Liver (tissue), 3 donors: ENCODE results near the gene B4GALNT2.

Experiments used
- EGR1 ChIP-seq, 2 donors: IDR thresholded peaks; 2 replicates each; pipeline ENCODE4 v1.6.1; 2016 to 2018; ENCODE audit warnings: antibody characterized with exemption in 2 of 2, low read depth in 2 of 2
- RAD21 ChIP-seq, 2 donors: IDR thresholded peaks; 2 replicates each; pipeline ENCODE4 v1.6.1; 2016; ENCODE audit warnings: antibody characterized with exemption in 2 of 2, mild to moderate bottlenecking in 2 of 2
- REST ChIP-seq: IDR thresholded peaks from 2 replicates; pipeline ENCODE4 v1.6.1; 2016; ENCODE audit warnings: antibody characterized with exemption, mild to moderate bottlenecking
- YY1 ChIP-seq: IDR thresholded peaks from 2 replicates; pipeline ENCODE4 v1.6.1; 2016; ENCODE audit warnings: antibody characterized with exemption, mild to moderate bottlenecking
- TF ChIP-seq, protein P1 (sequence below): fragments of 150-350 bp; IDR thresholded peaks from 2 replicates; pipeline ENCODE4 v1.5.1; 2017; ENCODE audit warnings: improper control_type of control experiment, low read depth, low read length; ENCODE audit not compliant: missing input control
- TF ChIP-seq, protein P2 (sequence below): IDR thresholded peaks from 2 replicates; pipeline ENCODE4 v1.6.1; 2016; ENCODE audit warnings: antibody characterized with exemption
- donor health status: healthy.
- donor health status: healthy.

DNA sequence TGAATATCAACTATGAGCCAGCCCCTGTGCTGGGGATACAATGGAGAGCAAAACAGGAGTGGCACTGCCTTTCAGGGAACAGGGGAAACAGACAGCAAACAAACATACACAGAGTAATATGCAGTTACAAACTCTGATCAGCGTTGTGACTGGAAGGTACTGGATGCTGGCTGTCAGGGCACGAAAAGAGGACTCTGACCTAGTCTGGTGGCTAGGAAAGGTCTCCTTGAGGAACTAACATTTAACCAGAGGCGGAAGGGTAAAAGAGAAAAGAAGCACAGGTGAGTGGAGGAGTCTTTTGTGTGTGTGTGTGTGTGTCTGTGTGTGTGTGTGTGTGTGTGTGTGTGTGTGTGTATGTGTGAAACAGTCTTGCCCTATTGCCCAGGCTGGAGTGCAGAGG lies 12.4 kb upstream of the B4GALNT2 start:
- TF ChIP-seq, protein P1, sequence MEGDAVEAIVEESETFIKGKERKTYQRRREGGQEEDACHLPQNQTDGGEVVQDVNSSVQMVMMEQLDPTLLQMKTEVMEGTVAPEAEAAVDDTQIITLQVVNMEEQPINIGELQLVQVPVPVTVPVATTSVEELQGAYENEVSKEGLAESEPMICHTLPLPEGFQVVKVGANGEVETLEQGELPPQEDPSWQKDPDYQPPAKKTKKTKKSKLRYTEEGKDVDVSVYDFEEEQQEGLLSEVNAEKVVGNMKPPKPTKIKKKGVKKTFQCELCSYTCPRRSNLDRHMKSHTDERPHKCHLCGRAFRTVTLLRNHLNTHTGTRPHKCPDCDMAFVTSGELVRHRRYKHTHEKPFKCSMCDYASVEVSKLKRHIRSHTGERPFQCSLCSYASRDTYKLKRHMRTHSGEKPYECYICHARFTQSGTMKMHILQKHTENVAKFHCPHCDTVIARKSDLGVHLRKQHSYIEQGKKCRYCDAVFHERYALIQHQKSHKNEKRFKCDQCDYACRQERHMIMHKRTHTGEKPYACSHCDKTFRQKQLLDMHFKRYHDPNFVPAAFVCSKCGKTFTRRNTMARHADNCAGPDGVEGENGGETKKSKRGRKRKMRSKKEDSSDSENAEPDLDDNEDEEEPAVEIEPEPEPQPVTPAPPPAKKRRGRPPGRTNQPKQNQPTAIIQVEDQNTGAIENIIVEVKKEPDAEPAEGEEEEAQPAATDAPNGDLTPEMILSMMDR, result no peak
- TF ChIP-seq, protein P2, sequence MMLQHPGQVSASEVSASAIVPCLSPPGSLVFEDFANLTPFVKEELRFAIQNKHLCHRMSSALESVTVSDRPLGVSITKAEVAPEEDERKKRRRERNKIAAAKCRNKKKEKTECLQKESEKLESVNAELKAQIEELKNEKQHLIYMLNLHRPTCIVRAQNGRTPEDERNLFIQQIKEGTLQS, result no peak
- TF ChIP-seq REST (no peak), RAD21 (IDR thresholded peaks at IDR 0.05) (no peak), EGR1 (IDR thresholded peaks at IDR 0.05; ENCODE audit: low read depth in 2 of 2) (no peak), YY1 (no peak)
